GM19467 (cell line): ENCODE results near the gene PCDH9.

ENCODE experiments used
- ATAC-seq: cut with Tn5 transposase; IDR thresholded peaks from one replicate; pipeline ENCODE4 v1.9.1; 2021; ENCODE audit warnings: mild to moderate bottlenecking, moderate library complexity; ENCODE audit not compliant: unreplicated experiment

PCDH9 gene

DNA sequence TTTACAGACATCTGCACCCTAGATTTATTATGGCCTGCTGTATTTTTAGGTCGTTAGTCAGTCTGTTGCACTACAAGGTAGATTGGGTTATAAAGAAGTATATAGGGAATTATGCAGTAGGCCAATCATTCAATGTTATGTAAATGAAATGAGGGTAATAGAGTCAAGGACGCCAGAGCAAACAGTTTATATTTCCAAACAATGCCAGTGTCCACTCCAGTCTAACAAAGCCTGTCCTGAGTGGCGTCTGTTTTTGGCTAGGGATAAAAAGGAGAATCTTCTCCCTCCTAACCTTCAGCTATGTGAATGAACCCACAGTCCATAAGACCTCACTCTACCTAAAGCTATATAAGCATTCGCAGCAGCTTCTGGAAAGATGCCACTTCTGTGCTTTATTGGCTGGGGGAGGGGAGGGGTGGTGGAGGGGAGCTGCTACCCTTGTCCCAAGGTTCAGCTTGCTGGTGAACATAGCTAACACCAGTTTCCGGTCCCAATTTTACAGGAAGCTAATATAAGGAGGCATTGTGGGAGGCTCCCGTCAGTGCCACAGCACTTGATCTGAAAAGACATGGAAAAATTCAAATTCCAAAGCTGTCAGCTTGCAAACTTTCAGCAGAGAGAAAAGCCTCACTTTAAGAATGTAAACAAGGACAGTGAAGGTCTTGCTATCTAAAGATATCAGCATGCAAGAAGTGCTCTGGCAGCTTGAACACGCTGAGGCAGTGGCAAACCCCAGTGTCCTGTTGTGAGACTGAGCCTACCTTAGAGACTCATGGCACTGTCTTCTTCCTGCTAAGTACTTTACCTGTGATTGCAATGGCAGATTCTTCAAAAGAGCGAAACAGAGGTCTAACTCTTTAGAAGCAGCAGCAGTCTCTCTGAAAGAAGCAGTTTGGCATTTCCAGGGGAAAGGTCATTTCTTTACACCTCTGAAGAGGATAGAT, 369.9 kb downstream of the PCDH9 start:
- ATAC-seq = no peak

DNA sequence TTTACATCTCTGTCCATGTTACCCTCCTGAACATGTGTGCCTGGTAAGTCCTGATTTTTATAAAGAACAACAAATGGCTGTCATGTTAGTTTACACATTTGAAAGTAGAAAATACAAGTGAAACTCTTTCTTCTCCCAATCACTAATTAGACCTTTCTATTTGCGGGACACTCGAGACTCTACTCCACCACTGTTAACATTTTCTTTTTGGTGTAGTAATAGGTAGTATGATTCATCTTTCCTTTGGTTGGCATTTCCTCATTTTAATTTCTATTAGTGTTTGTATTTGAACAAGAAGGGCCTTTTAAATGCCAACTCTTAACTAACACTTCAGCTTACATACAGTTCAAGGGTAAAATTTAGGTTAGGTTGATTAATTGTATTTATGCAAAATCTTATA, 371.1 kb downstream of the PCDH9 start:
- ATAC-seq = no peak

DNA sequence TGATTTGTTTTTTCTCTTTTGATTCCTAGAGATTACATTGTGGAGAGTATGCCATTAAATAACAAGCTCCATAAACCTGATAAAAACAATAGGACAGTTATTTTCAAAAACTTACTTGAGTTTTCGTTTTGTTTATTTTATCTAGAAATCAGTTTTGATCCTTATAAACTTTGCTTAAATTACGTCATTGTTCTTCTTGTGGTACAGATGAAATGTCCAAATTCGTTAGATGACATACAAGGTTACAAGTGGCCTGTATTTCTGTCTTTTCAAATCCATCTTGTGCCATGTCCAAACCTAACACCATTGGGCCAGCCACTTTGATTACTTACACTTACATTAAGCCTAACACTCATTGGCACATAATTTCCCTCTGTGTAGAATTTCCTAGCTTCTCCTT, 372.0 kb downstream of the PCDH9 start:
- ATAC-seq = no peak

DNA sequence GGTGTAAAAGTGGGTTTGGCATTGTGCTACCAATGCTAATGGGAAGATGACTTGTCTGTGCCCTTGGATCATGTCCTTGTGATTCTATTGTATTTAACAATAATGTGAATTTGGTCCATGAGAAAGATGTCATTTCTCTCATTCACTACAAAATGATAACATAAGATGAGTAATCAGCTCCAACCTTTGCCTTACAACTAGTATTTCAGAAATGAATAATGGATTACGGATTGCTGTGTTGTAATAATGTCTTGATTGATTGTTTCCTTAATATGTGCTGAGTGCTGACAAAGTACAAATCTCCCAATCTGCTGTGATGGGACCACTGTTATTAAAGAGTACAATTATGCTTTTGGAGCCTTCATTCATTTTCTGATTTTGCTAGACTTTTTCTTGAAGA, 375.0 kb downstream of the PCDH9 start:
- no peak for ATAC-seq

DNA sequence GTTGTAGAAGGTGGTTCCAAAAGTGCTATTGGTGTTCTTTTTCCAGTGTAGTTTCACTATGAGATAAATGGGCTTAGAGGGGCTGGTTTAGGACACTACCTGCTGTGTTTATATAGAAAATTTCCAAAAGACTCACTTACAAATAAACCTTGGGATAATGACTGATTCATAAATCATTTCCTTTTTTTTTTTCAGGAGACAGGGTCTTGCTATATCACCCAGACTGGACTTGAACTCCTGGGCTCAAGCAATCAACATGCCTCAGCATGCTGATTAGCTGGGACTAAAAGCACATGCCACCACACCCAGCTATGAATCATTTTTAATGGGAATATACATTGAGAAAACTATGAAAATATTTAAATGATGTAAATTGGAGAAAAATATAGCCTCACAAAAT, 376.6 kb downstream of the PCDH9 start:
- ATAC-seq = no peak

DNA sequence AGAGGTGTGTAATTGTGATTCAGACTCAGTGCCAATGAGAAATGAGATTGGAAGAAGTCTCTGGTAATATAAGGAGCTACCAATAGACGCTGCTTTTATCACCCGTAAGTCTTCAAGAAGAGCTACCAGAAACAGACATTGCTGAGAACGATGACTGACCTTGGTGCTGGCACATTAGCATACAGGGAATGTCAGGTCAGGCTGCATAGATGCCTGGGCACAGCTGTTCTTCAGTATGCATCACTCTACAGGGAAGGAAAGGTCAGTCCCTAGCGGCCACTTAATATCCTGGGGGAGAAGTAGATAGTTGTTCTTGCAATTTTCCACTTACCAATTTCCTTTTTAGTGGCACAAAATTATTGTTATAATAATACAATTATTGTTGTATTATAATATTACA, 380.4 kb downstream of the PCDH9 start:
- no peak for ATAC-seq

DNA sequence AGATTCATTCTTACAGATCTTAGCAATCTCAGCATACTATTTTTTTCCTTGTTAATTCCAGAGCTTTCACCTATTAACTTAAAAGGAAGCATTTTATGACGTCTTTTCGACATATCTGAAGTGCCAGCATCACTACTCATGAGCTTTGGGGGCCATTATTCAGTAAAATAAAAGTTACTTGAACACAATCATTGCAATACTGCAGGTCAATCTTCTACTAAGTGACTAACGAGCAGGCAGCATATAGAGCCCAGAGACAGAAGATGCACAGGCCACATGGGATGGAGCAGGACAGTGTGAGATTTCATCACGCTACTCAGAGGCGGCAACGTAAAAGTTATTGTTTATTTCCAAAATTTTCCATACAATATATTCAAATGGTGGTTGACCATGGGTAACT, 382.6 kb downstream of the PCDH9 start:
- ATAC-seq = no peak

DNA sequence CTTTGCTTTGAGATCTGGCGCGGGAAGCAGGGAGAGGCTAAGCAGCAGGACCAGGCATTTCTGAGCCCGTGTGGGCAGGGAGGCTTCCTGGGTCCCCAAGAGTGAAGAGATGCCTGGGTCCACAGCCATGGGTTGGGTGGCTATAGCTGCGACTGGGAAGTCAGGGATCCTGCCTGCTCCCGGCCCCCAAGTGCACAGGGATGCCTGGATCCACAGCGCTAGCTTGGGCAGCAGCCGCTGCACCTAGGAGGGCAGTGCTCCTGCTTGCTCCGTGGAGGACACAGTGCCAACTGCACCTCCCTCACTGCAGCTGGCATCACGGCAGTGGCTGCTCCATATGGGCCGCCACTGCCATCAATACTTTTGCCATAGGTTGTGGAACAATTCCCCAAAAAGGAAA, 384.7 kb downstream of the PCDH9 start:
- no peak for ATAC-seq

DNA sequence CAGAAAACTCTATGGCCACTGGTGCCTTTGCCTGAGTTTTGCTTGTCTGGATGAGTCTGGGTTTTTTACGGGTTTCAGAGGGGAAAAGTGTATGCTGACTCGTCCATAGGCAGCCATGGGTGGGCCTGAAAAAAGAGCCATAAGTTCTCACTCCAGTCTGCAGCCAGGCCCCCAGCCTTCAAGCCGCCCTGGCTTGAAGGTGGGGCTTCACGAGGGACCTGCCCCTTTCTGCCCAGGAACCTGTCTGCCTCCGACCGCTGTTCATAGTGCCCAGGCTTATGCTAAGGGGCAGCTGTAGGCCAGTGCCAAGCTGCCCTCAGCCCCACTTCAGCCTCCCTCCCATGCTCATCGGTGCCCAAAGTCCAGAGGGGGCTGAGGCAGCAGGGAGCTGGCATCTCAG, 385.2 kb downstream of the PCDH9 start:
- no peak for ATAC-seq

DNA sequence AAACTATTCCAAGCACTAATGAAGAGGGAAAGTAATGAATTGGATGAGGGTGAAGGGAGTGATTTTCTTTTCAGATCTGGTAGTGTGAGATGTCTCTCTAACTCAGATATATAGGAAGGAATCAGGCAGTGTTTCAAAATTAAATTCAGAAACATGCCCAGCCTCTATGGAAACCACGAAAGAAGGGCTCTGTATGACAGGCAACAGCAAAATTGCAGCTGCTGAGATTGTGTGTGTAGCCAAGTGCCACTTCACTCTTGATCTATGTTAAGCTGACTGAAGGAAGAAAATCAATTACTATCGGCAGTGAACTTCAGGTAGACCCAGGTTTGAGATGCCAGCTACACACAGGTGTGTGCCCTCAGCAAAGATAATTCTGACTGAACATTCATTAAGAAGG, 387.4 kb downstream of the PCDH9 start:
- ATAC-seq = no peak

DNA sequence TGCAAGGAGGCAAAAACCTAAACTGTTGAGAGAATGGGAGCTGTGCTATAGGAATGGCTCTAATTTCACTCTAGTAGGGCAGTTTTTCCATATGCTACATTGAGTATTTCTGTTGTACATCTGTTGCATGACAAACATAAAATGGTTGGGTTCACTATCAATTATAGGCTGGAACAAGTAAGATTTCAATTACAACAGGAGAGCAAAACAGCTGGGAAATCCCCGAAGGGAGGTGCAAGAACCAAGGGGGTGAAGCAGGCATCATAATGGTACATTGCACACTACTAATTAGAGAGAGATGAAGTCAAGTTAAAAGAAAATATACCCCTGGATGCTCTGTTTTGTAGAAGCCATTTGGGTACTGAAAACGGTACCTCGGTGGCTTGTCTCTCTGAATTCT, 389.5 kb downstream of the PCDH9 start:
- ATAC-seq = no peak

DNA sequence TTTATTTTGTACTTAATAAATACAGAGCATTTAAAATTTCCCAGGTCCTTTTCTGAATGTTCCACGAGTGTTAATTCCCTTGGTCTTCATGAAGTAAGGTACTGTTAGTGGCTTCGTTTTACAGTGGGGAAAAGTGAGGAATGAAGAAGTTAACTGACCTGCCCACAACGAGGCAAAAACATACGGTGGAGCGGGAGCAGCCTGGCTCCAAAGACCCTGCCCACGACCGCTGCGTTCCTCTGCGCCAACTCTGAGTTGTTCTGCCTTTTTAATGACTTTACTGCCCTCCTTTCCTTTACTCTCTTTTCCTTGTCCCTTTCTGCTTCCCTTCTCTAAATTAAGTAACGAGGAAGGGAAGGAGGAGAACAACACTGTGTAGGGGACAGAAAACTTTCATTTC, 392.9 kb downstream of the PCDH9 start:
- ATAC-seq = no peak

DNA sequence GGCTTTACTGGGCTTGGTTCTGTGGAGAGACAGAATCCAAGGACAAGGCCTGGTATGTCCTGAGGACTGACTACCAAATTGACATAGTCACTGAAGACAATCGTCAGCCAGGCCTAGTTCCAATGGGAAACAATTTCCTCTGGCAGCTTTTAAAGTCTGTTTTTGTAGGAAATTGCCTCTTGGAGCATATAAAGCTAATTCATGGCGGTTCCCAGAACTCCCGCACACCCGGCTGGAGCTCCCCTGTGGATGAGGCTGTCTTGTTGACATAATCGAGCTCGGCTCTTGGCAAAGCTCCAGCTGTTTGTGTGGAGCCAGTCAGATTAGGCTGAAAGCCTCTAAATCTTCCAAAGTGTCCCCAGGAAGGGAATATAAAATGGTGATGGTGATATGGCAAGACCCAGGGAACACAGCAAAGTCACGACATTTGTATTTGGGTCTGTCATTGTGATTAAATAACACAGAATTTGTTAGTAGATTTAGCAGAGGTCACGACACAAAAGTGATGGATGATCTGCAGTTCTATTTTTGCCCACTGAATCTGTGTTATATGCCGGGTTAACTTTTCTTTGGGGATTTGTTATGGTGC, 395.0 kb downstream of the PCDH9 start:
- ATAC-seq = no peak

DNA sequence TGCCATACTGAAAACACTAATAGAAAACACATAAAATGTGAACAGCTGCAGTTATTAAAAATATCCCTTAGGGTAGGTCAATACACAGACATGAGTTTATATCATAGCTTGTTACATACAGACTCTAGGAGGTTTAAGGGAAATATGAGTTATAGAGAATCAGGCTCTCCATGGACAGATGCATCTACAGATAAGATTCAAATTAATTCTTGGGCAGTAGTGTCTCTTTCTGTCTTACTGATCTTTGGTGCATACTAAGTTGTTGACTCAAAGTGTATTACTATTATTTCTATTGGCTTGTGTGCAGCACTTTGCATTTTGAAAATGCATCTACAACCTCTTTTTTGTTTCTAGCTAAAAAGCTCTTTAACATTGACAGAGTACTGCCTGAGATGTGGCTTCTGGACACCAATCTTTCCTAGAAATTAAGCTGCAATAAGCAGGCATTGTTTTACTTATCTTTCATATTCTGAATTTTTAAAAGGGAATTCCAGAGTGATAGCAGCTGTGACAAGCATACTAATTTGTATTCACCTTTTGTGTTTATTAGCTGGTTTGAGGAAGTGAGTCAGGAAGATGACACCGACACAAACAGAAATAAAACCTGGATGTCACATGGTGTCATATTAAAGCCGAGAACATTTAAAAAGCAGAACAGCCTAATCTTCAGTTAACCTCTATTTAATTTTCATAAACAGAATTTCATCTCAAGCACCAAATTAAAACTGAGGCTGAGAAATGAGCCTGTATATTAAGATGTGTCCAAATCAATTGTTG, 399.0 kb downstream of the PCDH9 start:
- no peak for ATAC-seq

DNA sequence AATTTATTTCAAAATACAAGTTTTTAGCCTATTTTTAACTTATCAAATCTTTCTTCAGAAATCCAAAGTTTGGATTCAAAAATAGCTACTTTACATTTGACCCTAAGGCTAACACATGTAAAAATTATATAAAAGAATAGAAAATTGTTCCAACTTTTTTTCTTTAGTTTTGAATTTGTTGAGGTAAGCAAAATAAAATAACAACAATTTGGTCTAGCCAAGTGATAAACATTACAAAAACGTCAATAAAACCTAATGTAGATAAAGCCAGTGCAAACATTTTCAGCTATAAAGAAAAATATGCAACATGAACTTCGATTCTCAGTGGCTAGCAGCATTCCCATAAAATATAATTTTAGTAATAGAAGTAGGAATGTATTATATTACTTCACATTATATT, 400.3 kb downstream of the PCDH9 start:
- no peak for ATAC-seq

DNA sequence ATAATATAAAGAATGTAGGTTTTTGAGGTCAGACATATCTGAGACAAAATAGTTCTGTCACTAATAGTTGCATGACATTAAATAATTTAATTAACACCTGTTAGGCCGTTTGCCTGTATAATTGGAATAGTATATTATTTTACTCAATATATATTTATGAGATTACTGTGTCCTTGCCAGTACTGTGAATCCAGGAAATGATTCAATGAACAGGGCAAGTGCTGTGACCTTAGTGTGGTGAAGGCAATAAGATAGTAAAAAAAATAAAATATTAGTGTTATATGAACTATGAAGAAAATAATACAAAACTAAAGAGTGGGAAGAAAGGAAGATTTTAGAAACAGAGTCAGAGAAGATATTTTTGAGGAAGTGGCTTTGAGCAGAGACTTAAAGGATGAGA, 403.7 kb downstream of the PCDH9 start:
- no peak for ATAC-seq

DNA sequence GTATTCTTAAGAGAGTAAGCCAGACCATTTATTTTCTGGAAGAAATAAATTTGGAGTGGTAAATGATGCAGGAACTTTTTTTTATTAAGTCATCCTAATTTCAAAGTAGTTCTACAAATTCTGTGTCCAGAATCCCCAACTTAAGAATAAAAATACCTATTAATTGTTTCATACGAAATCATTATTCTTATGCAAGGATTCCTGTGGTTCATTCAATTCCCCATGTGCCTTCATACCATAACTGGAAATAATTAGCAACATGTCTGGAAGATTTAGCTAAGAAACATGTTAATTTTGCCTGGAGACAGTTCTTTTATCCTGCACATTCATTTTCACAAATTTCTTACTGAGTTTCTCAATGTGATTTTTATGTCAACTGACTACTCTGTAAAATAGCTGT, 408.6 kb downstream of the PCDH9 start:
- no peak for ATAC-seq

DNA sequence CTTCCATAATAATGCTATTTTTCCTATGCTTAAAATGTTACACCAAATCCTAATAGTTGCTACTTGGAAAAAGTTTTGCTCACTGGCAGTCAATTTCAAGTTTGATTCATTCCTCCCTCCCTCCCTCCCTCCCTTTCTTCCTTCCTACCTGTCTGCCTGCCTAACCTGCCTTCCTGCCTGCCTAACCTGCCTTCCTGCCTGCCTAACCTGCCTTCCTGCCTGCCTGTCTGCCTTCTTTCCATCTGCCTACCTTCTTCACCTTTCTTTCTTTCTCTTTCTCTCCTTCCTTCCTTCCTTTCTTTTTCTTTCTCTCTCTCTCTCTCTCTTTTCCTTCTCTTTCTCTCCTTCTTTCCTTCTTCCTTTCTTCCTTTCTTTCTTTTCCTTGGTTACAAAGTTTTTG, 418.7 kb downstream of the PCDH9 start:
- no peak for ATAC-seq

DNA sequence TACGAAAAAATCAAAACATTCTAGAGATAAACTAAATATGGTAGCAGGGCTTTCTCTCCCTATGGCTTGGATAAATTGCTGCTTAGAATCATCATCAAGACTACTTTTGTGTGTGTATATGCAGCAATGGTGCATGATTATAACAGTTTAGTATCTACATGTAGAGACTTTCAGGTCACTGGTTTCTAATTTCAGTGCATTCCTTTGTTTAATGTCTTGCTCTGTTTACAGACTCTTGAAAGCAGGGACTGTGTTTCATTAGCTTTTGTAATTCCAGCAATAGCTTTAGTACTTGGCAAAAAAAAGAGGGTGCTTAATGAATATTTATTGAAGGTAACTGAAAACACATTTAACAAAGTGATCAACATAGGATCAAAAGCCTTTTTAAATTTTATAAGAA, 420.7 kb downstream of the PCDH9 start:
- no peak for ATAC-seq

DNA sequence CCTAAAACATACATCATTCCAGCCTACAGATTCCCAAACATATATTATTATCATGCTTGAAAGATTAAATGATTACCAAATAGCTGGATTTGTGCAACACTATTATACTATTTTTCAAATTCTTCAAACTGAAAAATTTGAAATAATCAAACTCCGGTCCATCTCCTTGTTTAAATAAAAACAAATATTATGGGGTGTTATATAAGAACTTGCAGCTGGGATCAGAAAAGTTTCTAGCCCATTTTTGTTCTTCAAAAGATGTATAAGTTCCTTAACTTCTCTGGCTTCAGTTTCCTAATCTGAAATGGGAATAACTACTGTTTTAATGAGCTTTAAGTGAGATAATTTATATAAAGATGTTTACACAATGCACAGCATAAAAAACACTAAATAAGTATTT, 422.9 kb downstream of the PCDH9 start:
- no peak for ATAC-seq

DNA sequence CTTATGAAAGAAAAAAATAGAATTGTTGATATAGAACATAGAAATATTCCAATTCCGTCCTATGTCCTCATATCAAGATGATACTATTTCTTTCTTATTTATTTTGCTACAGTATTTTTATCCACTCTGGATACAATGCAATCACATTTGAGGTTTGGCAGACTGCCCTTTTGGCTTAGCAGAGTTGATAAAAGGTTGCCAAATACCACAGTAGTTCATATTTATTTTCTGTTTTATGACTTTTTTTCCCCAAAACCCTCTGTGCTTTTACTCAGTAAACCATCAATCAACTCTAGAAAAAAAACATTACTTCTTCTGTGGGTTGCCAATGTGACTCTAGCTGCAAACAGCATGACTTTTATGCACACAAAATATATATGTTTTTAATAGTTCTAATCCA, 424.5 kb downstream of the PCDH9 start:
- ATAC-seq = no peak
